HCT116 (cell line): ENCODE measurements around the gene KLF2. TPM values are rescaled to one million over a fixed set of nuclear protein-coding genes. Genes with fewer than 3 reads are reported as not detected.

Experiments used
- ATAC-seq: fragments of 200-7000 bp; cut with Tn5 transposase; 2 replicates; pipeline ENCODE4 v1.9.1; 2020; ENCODE audit warnings: mild to moderate bottlenecking, moderate library complexity
- BruUV-seq: library from RNA; stranded (reverse); fragments of 400-500 nt; replicated peaks from 2 replicates; lab custom pipeline; 2021; lab: Mats Ljungman, UMichigan
- CTCF ChIA-PET: fragments of 300-600 bp; sonication (Branson Sonifier 250); formaldehyde crosslinking; loops from one replicate; lab custom pipeline; 2021; ENCODE audit warnings: antibody characterized with exemption; lab: Charles Lee
- POLR2A ChIA-PET: fragments of 300-600, 350-600 bp; sonication (Branson Sonifier 250); formaldehyde crosslinking; loops from one replicate; lab custom pipeline; 2021; ENCODE audit warnings: antibody characterized with exemption; lab: Charles Lee
- RAD21 ChIA-PET, 2 experiments: fragments of 300-600 bp; sonication (Branson Sonifier 250); formaldehyde crosslinking; loops; one replicate each; lab custom pipeline; 2023; ENCODE audit warnings: low total read pairs in 2 of 2; ENCODE audit not compliant: uncharacterized antibody in 2 of 2, unreplicated experiment in 2 of 2, low non-redundant PET in 1 of 2; lab: Charles Lee
- DNase-seq: peaks from one replicate; pipeline ENCODE4 v3.0.0-alpha.2; 2010; ENCODE audit warnings: low read depth, low spot score
- H2AFZ ChIP-seq: fragments of 200-600 bp; shearing (Covaris generic), sonication (generic); 2 replicates; pipeline ENCODE4 v1.6.1; 2017; ENCODE audit warnings: low read depth, mixed run types, mixed read lengths, antibody characterized with exemption, low read length; ENCODE audit not compliant: poor library complexity, severe bottlenecking
- H3K27ac ChIP-seq: 2 replicates; pipeline ENCODE4 v1.5.1; 2012; ENCODE audit warnings: low read depth, low read length
- H3K27me3 ChIP-seq: fragments of 200-600 bp; sonication (generic); 2 replicates; pipeline ENCODE4 v1.6.1; 2016; ENCODE audit warnings: mixed run types, low read length, mixed read lengths; ENCODE audit not compliant: insufficient read depth
- H3K36me3 ChIP-seq, 2 experiments: fragments of 200-500 bp in 1 of 2; fragments of 200-600 bp in 1 of 2; sonication (Bioruptor generic) in 1 of 2; sonication (generic) in 1 of 2; 2 replicates each; pipeline versions ENCODE4 v1.5.1 to v1.6.1; 2014 to 2016; ENCODE audit warnings: low read length in 2 of 2, inconsistent platforms in 1 of 2, mixed read lengths in 1 of 2, mixed run types in 1 of 2; ENCODE audit not compliant: insufficient read depth in 2 of 2, control insufficient read depth in 1 of 2
- H3K4me1 ChIP-seq, 2 experiments: fragments of 200-600 bp in 1 of 2; sonication (generic) in 1 of 2; 2 replicates each; pipeline versions ENCODE4 v1.5.1 to v1.6.1; 2012 to 2017; ENCODE audit warnings: low read length in 2 of 2, inconsistent platforms in 1 of 2, mild to moderate bottlenecking in 1 of 2, mixed read lengths in 1 of 2, mixed run types in 1 of 2, moderate library complexity in 1 of 2; ENCODE audit not compliant: insufficient read depth in 2 of 2, control insufficient read depth in 1 of 2
- H3K4me2 ChIP-seq: fragments of 200-600 bp; sonication (generic); 2 replicates; pipeline ENCODE4 v1.6.1; 2017; ENCODE audit warnings: mixed run types, low read length, mixed read lengths
- H3K4me3 ChIP-seq, 2 experiments: fragments of 200-600 bp in 1 of 2; sonication (generic) in 1 of 2; replicated peaks in 1 of 2; 2 replicates each; pipeline ENCODE4 v1.5.1; 2011 to 2016; ENCODE audit warnings: low read length in 2 of 2, control low read depth in 1 of 2, low read depth in 1 of 2, mild to moderate bottlenecking in 1 of 2, mixed read lengths in 1 of 2, mixed run types in 1 of 2
- H3K79me2 ChIP-seq: fragments of 200-600 bp; sonication (generic); 2 replicates; pipeline ENCODE4 v1.6.1; 2017; ENCODE audit warnings: mild to moderate bottlenecking, mixed run types, low read length, moderate library complexity, mixed read lengths; ENCODE audit not compliant: insufficient read depth
- H3K9ac ChIP-seq: fragments of 200-600 bp; sonication (generic); 2 replicates; pipeline ENCODE4 v1.6.1; 2016; ENCODE audit warnings: low read length, mixed read lengths
- H3K9me2 ChIP-seq: fragments of 200-600 bp; sonication (generic), shearing (Covaris generic); 2 replicates; pipeline ENCODE4 v1.6.1; 2017; ENCODE audit warnings: mixed run types, mild to moderate bottlenecking, moderate library complexity; ENCODE audit not compliant: insufficient read depth
- H3K9me3 ChIP-seq, 2 experiments: fragments of 200-500 bp in 1 of 2; fragments of 200-600 bp in 1 of 2; sonication (Bioruptor generic) in 1 of 2; sonication (generic) in 1 of 2; 2 replicates each; pipeline ENCODE4 v1.6.1; 2014 to 2017; ENCODE audit warnings: low read length in 2 of 2, mixed read lengths in 2 of 2, inconsistent platforms in 1 of 2, low read depth in 1 of 2, mild to moderate bottlenecking in 1 of 2, mixed run types in 1 of 2, moderate library complexity in 1 of 2; ENCODE audit not compliant: control insufficient read depth in 1 of 2, insufficient read depth in 1 of 2
- H4K20me1 ChIP-seq: fragments of 200-600 bp; sonication (generic), shearing (Covaris generic); 2 replicates; pipeline ENCODE4 v1.6.1; 2017; ENCODE audit warnings: mixed run types, mild to moderate bottlenecking, moderate library complexity; ENCODE audit not compliant: insufficient read depth
- FOSL1 ChIP-seq: IDR thresholded peaks from 2 replicates; pipeline ENCODE4 v1.6.1; 2012; ENCODE audit warnings: low read depth
- POLR2A ChIP-seq: IDR thresholded peaks from 2 replicates; pipeline ENCODE4 v1.7.0; 2011; ENCODE audit warnings: borderline replicate concordance; ENCODE audit not compliant: insufficient read depth, insufficient read length; ENCODE audit errors: extremely low read depth
- SP1 ChIP-seq: IDR thresholded peaks from 2 replicates; pipeline ENCODE4 v1.6.1; 2012; ENCODE audit warnings: low read depth
- TCF7L2 ChIP-seq: IDR thresholded peaks from 2 replicates; pipeline ENCODE4 v1.7.0; 2011; ENCODE audit warnings: borderline replicate concordance, inconsistent platforms; ENCODE audit not compliant: insufficient read depth, insufficient read length; ENCODE audit errors: extremely low read depth
- ZFX ChIP-seq: fragments of 450-650 bp; IDR thresholded peaks from 2 replicates; pipeline ENCODE4 v1.6.1; 2017
- intact Hi-C: fragments of 100-400 bp; cut with micrococcal nuclease; formaldehyde crosslinking; loops from 2 replicates; pipeline ENCODE4 v1.10.0; 2022
- total RNA-seq: library from RNA; stranded (reverse); gene quantifications from one replicate; pipeline ENCODE4 v1.2.1, GENCODE V29; 2021; ENCODE audit not compliant: unreplicated experiment
- TF ChIP-seq, protein P1 (sequence below), 3 experiments: fragments of 200-600 bp in 1 of 3; sonication (generic) in 1 of 3; IDR thresholded peaks in 2 of 3; conservative IDR thresholded peaks in 1 of 3; 2 replicates each; pipeline ENCODE4 v1.5.1; 2012 to 2017; ENCODE audit warnings: low read depth in 2 of 3, low read length in 2 of 3, antibody characterized with exemption in 1 of 3, borderline replicate concordance in 1 of 3, control low read depth in 1 of 3, mild to moderate bottlenecking in 1 of 3, mixed read lengths in 1 of 3, mixed run types in 1 of 3, moderate library complexity in 1 of 3; ENCODE audit not compliant: insufficient read depth in 1 of 3

KLF2 gene
- total RNA-seq, 1 experiment from 2014 or later: 39.4 TPM

DNA sequence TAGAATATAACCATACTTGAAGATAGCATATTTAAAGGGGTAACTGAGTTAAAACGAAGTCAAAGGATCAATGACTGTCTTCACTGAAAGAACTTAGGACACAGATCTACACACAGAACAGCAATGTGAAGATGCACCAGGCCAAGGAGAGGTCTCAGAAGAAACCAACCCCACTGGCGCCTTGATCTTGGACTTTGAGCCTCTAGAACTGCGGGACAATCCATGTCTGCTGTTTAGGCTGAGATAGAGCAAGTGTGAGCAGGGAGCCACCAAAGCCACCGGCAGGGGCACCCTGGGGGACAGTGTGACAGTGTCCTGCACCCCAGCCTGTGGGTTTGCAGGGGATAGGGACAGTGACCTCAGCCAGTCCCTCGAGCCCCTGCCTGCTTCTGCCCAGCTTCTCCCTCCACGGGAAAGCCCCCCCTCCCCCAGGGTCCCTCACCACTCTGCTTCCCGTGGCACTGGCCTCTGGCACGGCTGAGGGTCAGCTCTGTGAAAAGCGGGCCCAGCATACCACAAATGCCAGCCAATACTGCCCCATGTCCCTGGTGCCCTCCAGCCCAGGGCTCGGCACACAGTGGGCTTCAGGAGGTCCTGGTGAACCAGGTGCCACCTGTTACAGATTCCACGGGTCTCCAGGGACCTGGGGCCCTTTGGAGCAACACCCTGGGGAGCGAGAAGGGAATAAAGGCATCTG, 40.8 kb downstream of the KLF2 start (continued):
- no peak for TF ChIP-seq TCF7L2
- no peak for TF ChIP-seq FOSL1
- TF ChIP-seq ZFX: no peak
- TF ChIP-seq, protein P1, sequence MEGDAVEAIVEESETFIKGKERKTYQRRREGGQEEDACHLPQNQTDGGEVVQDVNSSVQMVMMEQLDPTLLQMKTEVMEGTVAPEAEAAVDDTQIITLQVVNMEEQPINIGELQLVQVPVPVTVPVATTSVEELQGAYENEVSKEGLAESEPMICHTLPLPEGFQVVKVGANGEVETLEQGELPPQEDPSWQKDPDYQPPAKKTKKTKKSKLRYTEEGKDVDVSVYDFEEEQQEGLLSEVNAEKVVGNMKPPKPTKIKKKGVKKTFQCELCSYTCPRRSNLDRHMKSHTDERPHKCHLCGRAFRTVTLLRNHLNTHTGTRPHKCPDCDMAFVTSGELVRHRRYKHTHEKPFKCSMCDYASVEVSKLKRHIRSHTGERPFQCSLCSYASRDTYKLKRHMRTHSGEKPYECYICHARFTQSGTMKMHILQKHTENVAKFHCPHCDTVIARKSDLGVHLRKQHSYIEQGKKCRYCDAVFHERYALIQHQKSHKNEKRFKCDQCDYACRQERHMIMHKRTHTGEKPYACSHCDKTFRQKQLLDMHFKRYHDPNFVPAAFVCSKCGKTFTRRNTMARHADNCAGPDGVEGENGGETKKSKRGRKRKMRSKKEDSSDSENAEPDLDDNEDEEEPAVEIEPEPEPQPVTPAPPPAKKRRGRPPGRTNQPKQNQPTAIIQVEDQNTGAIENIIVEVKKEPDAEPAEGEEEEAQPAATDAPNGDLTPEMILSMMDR (IDR thresholded peaks at IDR 0.05 in 2 of 3, conservative IDR thresholded peaks at IDR 0.05 in 1 of 3; ENCODE audit: borderline replicate concordance in 1 of 3, insufficient read depth in 1 of 3, low read depth in 2 of 3, low read length in 2 of 3): no peak
- no peak for TF ChIP-seq SP1

- H3K9me3 ChIP-seq: no peaks in the 10 kb centered on the region
- no peaks in the 10 kb centered on the region for H4K20me1 ChIP-seq
- H3K9me2 ChIP-seq: no peaks in the 10 kb centered on the region
- no peak overlapping the region for H3K4me2 ChIP-seq
- no peaks in the 10 kb centered on the region; a peak in 1 of 4 replicates for H3K36me3 ChIP-seq
- no peaks in the 10 kb centered on the region for H3K27me3 ChIP-seq
- BruUV-seq: no TSS peak
- POLR2A ChIA-PET: no interaction called here
- no peak overlapping the region for H3K4me3 ChIP-seq
- no peaks in the 10 kb centered on the region for H3K4me1 ChIP-seq
- no peak for TF ChIP-seq SP1
- no peak for TF ChIP-seq POLR2A
- TF ChIP-seq, all 23 proteins: peak for 0
- RAD21 ChIA-PET: no interaction called here
- intact Hi-C loops: no loop called here
- DNase-seq (no peak), ATAC-seq (no peak)
- Histone ChIP-seq H3K79me2 (no peaks in the 10 kb centered on the region), H3K27ac (no peak overlapping the region), H2AFZ (no peak overlapping the region), H3K9ac (no peak overlapping the region)
- CTCF ChIA-PET: interaction anchor here (1.5 kb wide), 1 partner anchor 20 kb away, joined by 4 read pairs; no protein-coding TSS in a partner anchor
These were observed 41.4 kb downstream of the KLF2 start for GRCh38 chr19:16366056-16366432.
